ES-I3 (cell line): ENCODE data around the gene SLC4A1AP.

Experiments used
- H3K36me3 ChIP-seq: 2 replicates; pipeline ENCODE4 v1.6.1; 2013; ENCODE audit warnings: mild to moderate bottlenecking, low read length, control low read depth, moderate library complexity; ENCODE audit not compliant: insufficient read depth
- H3K4me1 ChIP-seq: 2 replicates; pipeline ENCODE4 v1.6.1; 2013; ENCODE audit warnings: mild to moderate bottlenecking, control low read depth, low read length; ENCODE audit not compliant: insufficient read depth
- H3K9ac ChIP-seq: 2 replicates; pipeline ENCODE4 v1.6.1; 2013; ENCODE audit warnings: low read depth, mild to moderate bottlenecking, low read length, moderate library complexity
- H3K9me3 ChIP-seq: 2 replicates; pipeline ENCODE4 v1.6.1; 2013; ENCODE audit warnings: mild to moderate bottlenecking, low read length, moderate library complexity; ENCODE audit not compliant: control insufficient read depth, insufficient read depth

SLC4A1AP gene

DNA sequence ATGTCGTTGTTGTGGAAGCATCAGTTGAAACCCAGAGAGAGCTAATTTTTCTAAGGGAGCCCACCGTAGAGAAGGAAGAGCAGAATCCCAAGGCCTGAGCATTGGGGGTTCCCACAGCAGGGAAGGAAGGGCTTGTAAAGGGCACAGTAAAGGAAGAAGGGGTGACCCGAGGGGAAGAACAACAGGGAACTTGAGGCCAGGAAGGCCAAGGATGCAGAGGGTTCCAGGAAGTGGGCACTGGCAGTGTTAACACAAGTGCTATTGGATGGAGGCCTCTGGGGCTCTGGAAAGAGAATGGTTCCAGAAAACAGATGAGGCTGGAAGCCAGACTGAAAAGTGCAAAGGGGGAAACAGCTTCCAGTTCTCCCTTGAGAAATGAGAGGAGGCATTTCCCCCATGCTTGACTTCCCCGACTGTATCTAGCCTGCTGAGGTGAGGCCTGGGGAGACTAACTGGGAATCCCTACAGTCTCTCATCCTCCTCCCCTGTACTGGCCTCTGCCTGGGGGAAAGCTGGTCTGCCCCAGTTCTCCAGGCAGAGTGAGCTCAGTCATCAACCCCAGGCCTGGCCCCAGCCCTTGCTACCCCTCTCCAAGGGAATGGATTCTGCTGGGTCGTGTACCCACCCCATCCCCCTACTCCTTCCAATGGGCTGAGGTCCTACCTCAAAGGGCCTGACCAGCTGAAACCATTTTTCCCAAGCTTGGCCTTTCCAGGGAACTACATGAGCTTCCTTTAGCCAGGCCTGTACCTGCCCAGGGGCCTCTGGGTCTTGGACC lies 64.6 kb downstream of the SLC4A1AP start:
- Histone ChIP-seq H3K9me3 (no peaks in the 10 kb centered on the region), H3K4me1 (peaks cover 17% of the 10 kb centered on the region), H3K36me3 (no peaks in the 10 kb centered on the region), H3K9ac (no peak overlapping the region)

DNA sequence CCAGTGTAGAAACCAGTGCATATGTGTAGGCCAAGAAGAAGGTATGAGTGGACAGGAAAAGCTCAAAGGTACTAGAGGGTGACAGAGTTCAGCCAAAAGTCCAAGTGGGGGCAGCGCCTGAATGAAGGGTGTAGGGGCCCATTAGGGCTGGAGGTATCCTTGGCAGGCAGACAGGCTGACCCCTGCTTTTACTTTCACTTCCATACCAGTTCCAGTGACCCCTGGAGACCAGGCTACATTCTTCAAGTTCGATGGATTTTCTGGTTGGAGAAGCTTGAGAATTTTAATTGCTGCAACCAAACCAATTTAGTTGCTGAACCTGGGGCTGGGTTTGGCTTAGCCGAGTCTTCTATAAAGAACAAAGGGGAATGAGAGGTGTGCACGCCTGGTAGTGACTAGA lies 65.5 kb downstream of the SLC4A1AP start:
- H3K4me1 ChIP-seq, result peaks cover 8% of the 10 kb centered on the region
- no peak overlapping the region for H3K9ac ChIP-seq
- H3K36me3 ChIP-seq, result no peaks in the 10 kb centered on the region
- H3K9me3 ChIP-seq, result no peaks in the 10 kb centered on the region

DNA sequence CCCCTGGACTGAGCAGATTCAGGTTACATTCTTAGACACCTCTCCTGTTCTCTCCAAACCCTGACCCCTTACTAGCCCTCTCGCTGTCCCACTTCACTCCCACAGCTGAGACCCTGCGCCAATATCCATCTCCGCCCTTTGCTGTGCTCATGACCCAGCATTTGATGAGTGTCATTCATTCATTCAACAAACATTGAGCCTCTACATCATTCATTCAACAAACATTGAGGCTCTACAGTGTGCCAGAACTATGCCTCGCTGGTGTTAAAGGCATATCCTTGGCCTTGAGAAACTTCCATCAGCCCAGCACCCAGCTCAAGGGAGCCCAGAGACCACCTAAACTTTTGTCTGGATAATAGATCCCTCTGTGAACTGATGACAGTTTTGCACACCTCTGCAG lies 65.9 kb downstream of the SLC4A1AP start:
- Histone ChIP-seq H3K9ac (no peak overlapping the region), H3K9me3 (no peaks in the 10 kb centered on the region), H3K36me3 (no peaks in the 10 kb centered on the region), H3K4me1 (peaks cover 4% of the 10 kb centered on the region; the same call in 1 of the 2 replicates)

GRCh38 chr2:27730261-27730662 lies 66.6 kb downstream of the SLC4A1AP start:
- no peaks in the 10 kb centered on the region for H3K9me3 ChIP-seq
- H3K36me3 ChIP-seq, result no peaks in the 10 kb centered on the region
- H3K4me1 ChIP-seq, result peaks cover 3% of the 10 kb centered on the region; the same call in 1 of the 2 replicates
- H3K9ac ChIP-seq, result no peak overlapping the region

DNA sequence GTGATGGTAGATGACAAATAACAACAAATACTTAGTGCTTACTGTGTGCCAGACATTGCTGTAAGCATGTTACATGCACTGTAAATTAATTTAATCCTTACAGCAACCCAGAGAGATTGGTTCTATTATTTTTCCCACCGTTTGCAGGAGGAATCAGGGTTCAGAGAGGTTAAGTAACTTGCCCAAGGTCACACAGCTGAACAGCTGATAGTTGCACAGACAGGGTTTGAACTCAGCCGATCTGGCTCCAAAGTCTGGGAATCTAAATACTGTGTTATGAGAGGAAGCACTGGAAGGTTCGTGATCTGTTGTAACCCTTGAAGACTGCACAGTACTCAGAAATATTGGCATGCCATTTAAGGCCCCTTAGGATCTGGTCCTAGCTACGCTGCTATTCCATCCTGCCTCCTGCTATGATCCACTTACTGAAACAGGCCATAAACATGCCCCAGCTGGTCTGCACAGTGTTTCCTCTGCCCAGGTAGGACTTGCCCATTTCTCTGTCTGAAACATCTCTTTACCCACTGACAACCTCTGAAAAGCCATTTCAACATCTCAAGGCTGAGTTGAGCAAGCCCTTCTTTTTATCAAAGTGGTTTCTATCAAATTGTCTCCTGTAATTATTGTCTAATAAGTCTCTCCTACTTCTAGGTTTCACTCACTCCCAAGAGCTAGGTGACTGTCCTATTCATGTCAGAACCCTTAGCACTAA lies 67.4 kb downstream of the SLC4A1AP start:
- Histone ChIP-seq H3K9me3 (no peaks in the 10 kb centered on the region), H3K4me1 (peaks cover 7% of the 10 kb centered on the region; the same call in 1 of the 2 replicates), H3K36me3 (no peaks in the 10 kb centered on the region), H3K9ac (no peak overlapping the region)

DNA sequence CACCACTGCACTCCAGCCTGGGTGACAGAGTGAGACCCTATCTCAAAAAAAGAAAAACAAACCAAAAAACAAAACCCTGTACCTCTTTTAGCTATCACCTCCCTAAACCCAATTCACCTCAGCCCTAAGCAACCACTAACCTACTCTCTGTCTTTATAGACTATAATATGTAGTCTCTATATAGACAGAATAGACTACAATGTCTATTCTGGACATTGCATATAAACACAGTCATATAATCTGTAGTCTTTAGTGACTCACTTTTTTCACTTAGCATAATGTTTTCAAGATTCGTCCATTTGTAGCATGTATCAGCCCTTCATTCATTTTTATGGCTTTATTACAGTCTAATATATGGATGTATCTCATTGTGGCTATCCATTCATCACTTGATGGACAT lies 70.6 kb downstream of the SLC4A1AP start:
- Histone ChIP-seq H3K4me1 (peaks cover 7% of the 10 kb centered on the region; the same call in 1 of the 2 replicates), H3K36me3 (no peaks in the 10 kb centered on the region), H3K9ac (no peak overlapping the region), H3K9me3 (no peaks in the 10 kb centered on the region)

DNA sequence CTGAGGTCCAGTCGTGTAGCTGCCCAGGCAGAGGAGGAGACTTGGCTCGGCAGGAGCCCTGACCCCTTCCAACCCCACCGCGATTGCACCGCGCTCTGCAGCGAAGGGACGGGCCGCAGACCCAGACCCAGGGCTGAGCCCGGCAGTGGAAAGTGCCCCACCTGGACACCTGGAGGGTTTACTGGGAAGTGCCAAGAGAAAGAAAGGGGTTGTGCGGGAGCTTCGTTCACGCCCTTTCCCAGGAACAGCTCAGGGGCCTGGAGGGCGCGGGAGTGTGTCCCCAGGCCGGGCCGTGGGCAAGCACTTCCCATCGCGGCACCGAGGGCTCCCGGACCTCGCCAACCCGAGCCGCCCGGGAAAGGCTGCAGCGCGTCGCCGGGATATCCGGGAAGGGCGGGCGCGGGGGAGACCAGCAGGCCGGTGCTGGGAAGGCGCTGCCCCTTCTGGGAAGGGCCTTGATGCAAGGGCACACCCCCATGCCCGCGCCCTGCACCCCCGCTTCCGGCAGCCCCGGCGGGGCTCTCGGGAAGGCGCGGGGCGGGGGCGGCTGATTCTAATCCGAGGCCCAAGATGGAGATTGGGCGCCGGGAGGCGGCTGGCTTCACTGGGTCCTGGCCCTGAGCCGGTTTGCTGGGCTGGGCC lies 71.7 kb downstream of the SLC4A1AP start:
- Histone ChIP-seq H3K36me3 (no peaks in the 10 kb centered on the region), H3K4me1 (peaks cover 5% of the 10 kb centered on the region; the same call in 1 of the 2 replicates), H3K9me3 (no peaks in the 10 kb centered on the region), H3K9ac (peak overlapping the region; percentile 81)

DNA sequence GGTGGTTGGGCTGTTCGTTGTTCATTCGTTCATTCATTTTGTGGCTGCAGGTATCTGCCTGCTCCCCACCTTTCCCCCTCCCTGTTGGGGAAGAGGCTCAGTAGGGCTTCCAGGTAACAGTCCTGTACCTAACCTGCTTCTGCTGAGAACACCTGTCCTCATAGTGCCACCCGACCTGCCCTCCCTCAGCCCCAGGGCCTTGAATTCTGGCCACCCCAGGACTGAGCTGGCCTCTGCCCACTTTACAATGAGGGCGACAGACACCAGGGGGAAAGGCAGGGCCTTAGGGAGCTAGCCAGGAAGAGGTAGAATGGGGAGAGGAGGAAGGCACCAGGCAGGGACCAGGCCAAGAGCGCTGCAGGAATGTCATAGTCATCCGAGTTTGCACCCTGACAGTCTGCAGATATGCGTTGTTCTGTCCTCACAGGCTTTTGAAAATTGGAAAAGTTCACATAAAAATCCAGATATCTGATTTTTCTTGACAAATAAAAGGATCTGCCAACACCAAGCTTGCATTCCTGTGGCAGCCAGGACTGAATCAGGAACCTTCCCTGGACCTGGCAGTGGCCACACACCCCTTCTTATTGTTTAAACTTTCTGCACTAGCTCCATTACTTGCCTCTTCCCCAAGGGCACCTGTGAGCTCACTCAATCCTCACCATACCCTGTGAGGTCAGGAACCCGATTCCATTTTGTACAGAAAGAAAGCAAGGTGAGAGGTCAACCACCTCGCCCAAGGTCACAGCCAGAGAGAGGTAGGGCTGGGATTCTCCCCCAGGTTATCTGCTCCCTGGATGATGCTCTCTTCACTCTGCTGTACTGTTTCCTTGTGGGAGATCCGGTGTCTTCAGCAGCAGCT lies 72.6 kb downstream of the SLC4A1AP start:
- peak overlapping the region; percentile 81; the same call in 1 of the 2 replicates for H3K9ac ChIP-seq
- H3K4me1 ChIP-seq, result peaks cover 4% of the 10 kb centered on the region; the same call in 1 of the 2 replicates
- H3K9me3 ChIP-seq, result no peaks in the 10 kb centered on the region
- H3K36me3 ChIP-seq, result no peaks in the 10 kb centered on the region

DNA sequence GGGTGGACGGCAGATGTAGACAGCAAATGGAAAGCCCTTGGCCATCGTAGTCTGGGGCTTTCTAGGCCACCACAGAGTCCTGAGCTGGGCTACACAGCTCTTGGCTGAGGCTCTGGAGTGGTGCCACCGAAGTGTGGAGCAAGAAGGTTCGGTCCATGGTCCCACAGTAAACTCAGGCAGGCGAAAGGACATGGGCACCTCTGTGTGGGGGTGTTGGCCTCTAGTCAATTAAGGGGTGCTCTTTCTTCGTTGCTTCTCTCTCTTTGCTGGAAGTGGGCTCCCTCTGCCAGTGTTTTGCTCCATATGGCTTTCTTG lies 73.2 kb downstream of the SLC4A1AP start:
- H3K9ac ChIP-seq, result no peak overlapping the region
- H3K9me3 ChIP-seq, result no peaks in the 10 kb centered on the region
- peaks cover 4% of the 10 kb centered on the region; the same call in 1 of the 2 replicates for H3K4me1 ChIP-seq
- no peaks in the 10 kb centered on the region for H3K36me3 ChIP-seq

GRCh38 chr2:27737676-27738348 lies 74.1 kb downstream of the SLC4A1AP start:
- Histone ChIP-seq H3K9me3 (no peaks in the 10 kb centered on the region), H3K4me1 (peaks cover 4% of the 10 kb centered on the region; the same call in 1 of the 2 replicates), H3K36me3 (no peaks in the 10 kb centered on the region), H3K9ac (no peak overlapping the region)

- H3K4me1 ChIP-seq, result peaks cover 4% of the 10 kb centered on the region; the same call in 1 of the 2 replicates
- H3K9me3 ChIP-seq, result no peaks in the 10 kb centered on the region
- H3K9ac ChIP-seq, result no peak overlapping the region
- H3K36me3 ChIP-seq, result no peaks in the 10 kb centered on the region
Observed at GRCh38 chr2:27738349-27739057, 74.8 kb downstream of the SLC4A1AP start.

- H3K9me3 ChIP-seq, result no peaks in the 10 kb centered on the region
- peaks cover 4% of the 10 kb centered on the region; the same call in 1 of the 2 replicates for H3K4me1 ChIP-seq
- H3K9ac ChIP-seq, result no peak overlapping the region
- H3K36me3 ChIP-seq, result no peaks in the 10 kb centered on the region
Observed at GRCh38 chr2:27739058-27739373, 75.3 kb downstream of the SLC4A1AP start.

DNA sequence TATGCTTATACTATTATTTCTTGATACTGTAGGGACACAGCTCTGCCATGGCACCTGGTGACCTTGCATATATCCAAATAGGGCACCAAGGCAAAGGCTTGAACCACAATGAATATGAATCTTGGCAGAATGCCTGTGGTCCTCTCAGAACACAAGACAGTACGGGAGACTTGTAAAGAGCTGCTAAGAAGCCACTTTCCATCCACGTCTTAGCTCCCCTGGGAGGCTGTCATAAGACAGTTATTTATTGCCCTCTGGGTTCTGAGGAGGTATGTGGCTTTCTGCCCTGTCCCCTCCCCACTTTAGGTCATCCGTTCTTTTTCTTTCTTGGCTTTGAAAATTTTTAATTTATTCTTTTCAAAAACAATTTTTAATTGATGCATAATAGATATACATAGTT lies 78.0 kb downstream of the SLC4A1AP start:
- H3K36me3 ChIP-seq, result no peaks in the 10 kb centered on the region
- no peak overlapping the region for H3K9ac ChIP-seq
- no peaks in the 10 kb centered on the region for H3K4me1 ChIP-seq
- H3K9me3 ChIP-seq, result no peaks in the 10 kb centered on the region
